ENCODE results near the gene REEP2. TPM values are rescaled to one million over a fixed set of nuclear protein-coding genes. Genes with fewer than 3 reads are reported as not detected.

The REEP2 gene
- polyA plus RNA-seq, 1 donor from 2014 or later: 146 TPM

- no peaks in the 10 kb centered on the region for H3K9me3 ChIP-seq (ENCODE audit: low read length)
- H3F3A ChIP-seq (ENCODE audit: insufficient read depth, low read length, poor library complexity, severe bottlenecking): no peaks in the 10 kb centered on the region
- no peak overlapping the region for H3K27ac ChIP-seq (ENCODE audit: low read length)
- no peak overlapping the region for H3K4me3 ChIP-seq (ENCODE audit: low read length)
- no peaks in the 10 kb centered on the region for H3K9me2 ChIP-seq (ENCODE audit: insufficient read depth, low read length)
- no peaks in the 10 kb centered on the region for H3K27me3 ChIP-seq (ENCODE audit: insufficient read depth, low read depth, low read length)
- H3K79me2 ChIP-seq (replicated peaks; ENCODE audit: insufficient read depth, low read length): no peaks in the 10 kb centered on the region
- H3K36me3 ChIP-seq (ENCODE audit: insufficient read depth, low read length): no peaks in the 10 kb centered on the region
- H2AFZ ChIP-seq (ENCODE audit: low read depth, low read length): no peak overlapping the region
- no peak overlapping the region for H3K4me2 ChIP-seq (ENCODE audit: low read length)
- TF ChIP-seq TAF1 (IDR thresholded peaks at IDR 0.05; ENCODE audit: low read depth) (no peak), CTCF (IDR thresholded peaks at IDR 0.05; ENCODE audit: poor library complexity, severe bottlenecking) (no peak), SMC3 (conservative IDR thresholded peaks at IDR 0.05; ENCODE audit: poor library complexity) (no peak), EZH2 (IDR thresholded peaks at IDR 0.05; ENCODE audit: borderline replicate concordance, insufficient read depth, low read length, poor library complexity, severe bottlenecking) (no peak), EP300 (conservative IDR thresholded peaks at IDR 0.05; ENCODE audit: poor library complexity, severe bottlenecking) (no peak), RAD21 (conservative IDR thresholded peaks at IDR 0.05) (no peak), MXI1 (conservative IDR thresholded peaks at IDR 0.05; ENCODE audit: poor library complexity, severe bottlenecking) (no peak), POLR2AphosphoS5 (IDR thresholded peaks at IDR 0.05) (no peak), REST (IDR thresholded peaks at IDR 0.05; ENCODE audit: borderline replicate concordance) (no peak)
- no peak overlapping the region for H3K9ac ChIP-seq (ENCODE audit: low read length)
- H4K20me1 ChIP-seq (ENCODE audit: insufficient read depth): no peaks in the 10 kb centered on the region
Observed at GRCh38 chr5:138418444-138418843, 20.4 kb upstream of the REEP2 start.

GRCh38 chr5:138425079-138425478 is 13.8 kb upstream of the REEP2 start:
- Histone ChIP-seq H3K36me3 (ENCODE audit: insufficient read depth, low read length) (peaks cover 4% of the 10 kb centered on the region), H3K4me3 (ENCODE audit: low read length) (no peak overlapping the region)

More at GRCh38 chr5:138425079-138425478, 13.8 kb upstream of the REEP2 start:
- Histone ChIP-seq H4K20me1 (ENCODE audit: insufficient read depth) (no peaks in the 10 kb centered on the region), H3K27ac (ENCODE audit: low read length) (no peak overlapping the region), H3K27me3 (ENCODE audit: insufficient read depth, low read depth, low read length) (no peaks in the 10 kb centered on the region), H2AFZ (ENCODE audit: low read depth, low read length) (no peak overlapping the region), H3F3A (ENCODE audit: insufficient read depth, low read length, poor library complexity, severe bottlenecking) (no peaks in the 10 kb centered on the region), H3K79me2 (replicated peaks; ENCODE audit: insufficient read depth, low read length) (no peaks in the 10 kb centered on the region), H3K9me3 (ENCODE audit: low read length) (no peaks in the 10 kb centered on the region), H3K9me2 (ENCODE audit: insufficient read depth, low read length) (no peaks in the 10 kb centered on the region), H3K9ac (ENCODE audit: low read length) (no peak overlapping the region), H3K4me2 (ENCODE audit: low read length) (no peak overlapping the region)
- TF ChIP-seq CTCF (IDR thresholded peaks at IDR 0.05; ENCODE audit: poor library complexity, severe bottlenecking) (no peak), RAD21 (conservative IDR thresholded peaks at IDR 0.05) (no peak), MXI1 (conservative IDR thresholded peaks at IDR 0.05; ENCODE audit: poor library complexity, severe bottlenecking) (no peak), SMC3 (conservative IDR thresholded peaks at IDR 0.05; ENCODE audit: poor library complexity) (no peak), EZH2 (IDR thresholded peaks at IDR 0.05; ENCODE audit: borderline replicate concordance, insufficient read depth, low read length, poor library complexity, severe bottlenecking) (no peak), POLR2AphosphoS5 (IDR thresholded peaks at IDR 0.05) (no peak), REST (IDR thresholded peaks at IDR 0.05; ENCODE audit: borderline replicate concordance) (no peak), EP300 (conservative IDR thresholded peaks at IDR 0.05; ENCODE audit: poor library complexity, severe bottlenecking) (no peak)

Measured in neural cell (in vitro differentiated cells).